HEK293T (cell line): ENCODE data around the gene LMLN.

Experiments used
- L3MBTL2 ChIP-seq: fragments of 450-650 bp; conservative IDR thresholded peaks from 2 replicates; pipeline ENCODE4 v1.6.1; 2016; ENCODE audit warnings: mild to moderate bottlenecking
- SP1 ChIP-seq: fragments of 450-650 bp; IDR thresholded peaks from 2 replicates; pipeline ENCODE4 v1.6.1; 2017
- SUZ12 ChIP-seq: fragments of 450-650 bp; IDR thresholded peaks from 2 replicates; pipeline ENCODE4 v1.6.1; 2016; ENCODE audit warnings: mild to moderate bottlenecking

- TF ChIP-seq SP1 (no peak), L3MBTL2 (no peak), SUZ12 (no peak)
These were observed 47.1 kb upstream of the LMLN start for GRCh38 chr3:197912741-197913476.
